ENCODE data around the gene PAX1. TPM values are rescaled to one million over a fixed set of nuclear protein-coding genes. Genes with fewer than 3 reads are reported as not detected.

The PAX1 gene
- total and polyA plus RNA-seq, 4 donors: not detected

- no peak overlapping the region for H3K27ac ChIP-seq (ENCODE audit: low read depth in 1 of 2, low read length in 2 of 2)
- peaks cover 0 to 13% (median 1%) of the 10 kb centered on the region in 4 donors for H3K4me1 ChIP-seq (ENCODE audit: control insufficient read depth in 4 of 4, insufficient read depth in 4 of 4, low read length in 3 of 4)
- no peak for DNase-seq (ENCODE audit: low spot score)
- no peaks in the 10 kb centered on the region for H3K36me3 ChIP-seq (ENCODE audit: control insufficient read depth in 4 of 4, insufficient read depth in 3 of 4, low read depth in 1 of 4, low read length in 3 of 4)
- no peak overlapping the region for H3K9ac ChIP-seq (ENCODE audit: low read depth in 1 of 2, low read length in 2 of 2)
- 7% methylated on average over 33 of the region's 33 CpGs for WGBS
- H3K4me3 ChIP-seq (ENCODE audit: low read depth in 1 of 3, low read length in 3 of 3): no peak overlapping the region
- H3K9me3 ChIP-seq (ENCODE audit: control insufficient read depth in 4 of 4, low read length in 3 of 4): no peaks in the 10 kb centered on the region
- H3K27me3 ChIP-seq (ENCODE audit: control insufficient read depth in 4 of 4, insufficient read depth in 4 of 4, low read length in 3 of 4): peaks cover 8 to 24% (median 18%) of the 10 kb centered on the region in 4 donors
- TF ChIP-seq ZBTB33 (IDR thresholded peaks at IDR 0.05) (no peak), JUND (IDR thresholded peaks at IDR 0.05) (no peak), HNF4A (conservative IDR thresholded peaks at IDR 0.05) (no peak), EGR1 (IDR thresholded peaks at IDR 0.05; ENCODE audit: low read depth in 2 of 2) (no peak), NR2F2 (IDR thresholded peaks at IDR 0.05) (no peak), RXRA (IDR thresholded peaks at IDR 0.05) (no peak)
These were observed 2.7 kb downstream of the PAX1 start for GRCh38 chr20:21707999-21708737.

- peaks cover 0 to 9% (median 1%) of the 10 kb centered on the region in 4 donors for H3K4me1 ChIP-seq (ENCODE audit: control insufficient read depth in 4 of 4, insufficient read depth in 4 of 4, low read length in 3 of 4)
- TF ChIP-seq TAF1 (conservative IDR thresholded peaks at IDR 0.05) (no peak), FOXA2 (IDR thresholded peaks at IDR 0.05) (no peak), SP1 (IDR thresholded peaks at IDR 0.05) (no peak), EGR1 (IDR thresholded peaks at IDR 0.05; ENCODE audit: low read depth in 2 of 2) (no peak), GABPA (IDR thresholded peaks at IDR 0.05 in 1 of 2, conservative IDR thresholded peaks at IDR 0.05 in 1 of 2) (no peak), HNF4A (conservative IDR thresholded peaks at IDR 0.05) (no peak), HNF4G (IDR thresholded peaks at IDR 0.05) (no peak), MAX (IDR thresholded peaks at IDR 0.05) (no peak), YY1 (IDR thresholded peaks at IDR 0.05) (no peak), ZBTB33 (IDR thresholded peaks at IDR 0.05) (no peak), FOXA1 (IDR thresholded peaks at IDR 0.05) (no peak), ATF3 (IDR thresholded peaks at IDR 0.05) (no peak), REST (IDR thresholded peaks at IDR 0.05) (no peak), NR2F2 (IDR thresholded peaks at IDR 0.05) (no peak), CTCF (IDR thresholded peaks at IDR 0.05; ENCODE audit: low read depth, low read length, missing input control) (no peak), RXRA (IDR thresholded peaks at IDR 0.05) (no peak)
- H3K9ac ChIP-seq (ENCODE audit: low read depth in 1 of 2, low read length in 2 of 2): no peak overlapping the region
- H3K36me3 ChIP-seq (ENCODE audit: control insufficient read depth in 4 of 4, insufficient read depth in 3 of 4, low read depth in 1 of 4, low read length in 3 of 4): no peaks in the 10 kb centered on the region
- H3K9me3 ChIP-seq (ENCODE audit: control insufficient read depth in 4 of 4, low read length in 3 of 4): no peaks in the 10 kb centered on the region
- peaks cover 8 to 27% (median 20%) of the 10 kb centered on the region in 4 donors for H3K27me3 ChIP-seq (ENCODE audit: control insufficient read depth in 4 of 4, insufficient read depth in 4 of 4, low read length in 3 of 4)
- no peak overlapping the region for H3K4me3 ChIP-seq (ENCODE audit: low read depth in 1 of 3, low read length in 3 of 3)
- 6% methylated on average over 43 of the region's 43 CpGs for WGBS
- H3K27ac ChIP-seq (ENCODE audit: low read depth in 1 of 2, low read length in 2 of 2): no peak overlapping the region
- no peak for DNase-seq (ENCODE audit: low spot score)
These were observed 3.5 kb downstream of the PAX1 start for GRCh38 chr20:21708738-21709534.

Measured in liver (tissue), 9 donors.